Nephron progenitor cell (in vitro differentiated cells): ENCODE results near the gene PRXL2A.
"Not testable (repeated sequence)": the region's sequence is repeated elsewhere in the genome, so short reads cannot be mapped to it uniquely, and the experiment has no call there.

ENCODE experiments used
- DNase-seq: peaks from one replicate; pipeline ENCODE4 v3.0.0; 2021
- H3K27ac Mint-ChIP-seq: 2 replicates; pipeline ENCODE4 v1.8.0; 2021; ENCODE audit warnings: mild to moderate bottlenecking, moderate library complexity, mixed read lengths
- H3K27me3 Mint-ChIP-seq: 2 replicates; pipeline ENCODE4 v1.8.0; 2021; ENCODE audit warnings: mild to moderate bottlenecking, low read depth, mixed read lengths; ENCODE audit not compliant: poor library complexity
- H3K36me3 Mint-ChIP-seq: 2 replicates; pipeline ENCODE4 v1.8.0; 2021; ENCODE audit warnings: low read depth, mixed read lengths
- H3K4me1 Mint-ChIP-seq: 2 replicates; pipeline ENCODE4 v1.8.0; 2021; ENCODE audit warnings: mixed read lengths
- H3K4me3 Mint-ChIP-seq: 2 replicates; pipeline ENCODE4 v1.8.0; 2021; ENCODE audit warnings: mild to moderate bottlenecking, moderate library complexity, mixed read lengths
- H3K9me3 Mint-ChIP-seq: 2 replicates; pipeline ENCODE4 v1.8.0; 2021; ENCODE audit warnings: mild to moderate bottlenecking, moderate library complexity, mixed read lengths
- CTCF ChIP-seq: fragments of 200-600 bp; sonication (generic); IDR thresholded peaks from 2 replicates; pipeline ENCODE4 v1.5.0; 2021; ENCODE audit warnings: antibody characterized with exemption

The PRXL2A gene

GRCh38 chr10:80472234-80473095, 64.1 kb downstream of the PRXL2A start:
- Mint-ChIP-seq H3K9me3 (peaks cover 13% of the 10 kb centered on the region), H3K4me3 (no peak overlapping the region), H3K36me3 (peaks cover 40% of the 10 kb centered on the region), H3K4me1 (peaks cover 70% of the 10 kb centered on the region), H3K27me3 (no peaks in the 10 kb centered on the region), H3K27ac (peak overlapping the region; percentile 78)
- DNase-seq: no peak
- no peak for TF ChIP-seq CTCF

- H3K9me3 Mint-ChIP-seq: peaks cover 20% of the 10 kb centered on the region
- no peaks in the 10 kb centered on the region for H3K27me3 Mint-ChIP-seq
- TF ChIP-seq CTCF: no peak
- no peak for DNase-seq
- no peak overlapping the region for H3K4me3 Mint-ChIP-seq
- peaks cover 63% of the 10 kb centered on the region for H3K4me1 Mint-ChIP-seq
- peak overlapping the region; percentile 78 for H3K27ac Mint-ChIP-seq
- H3K36me3 Mint-ChIP-seq: peaks cover 47% of the 10 kb centered on the region
Measured at GRCh38 chr10:80473096-80473657, 64.8 kb downstream of the PRXL2A start.

- Mint-ChIP-seq H3K27ac (peak overlapping the region; percentile 86), H3K4me3 (peak overlapping the region; percentile 46), H3K27me3 (no peaks in the 10 kb centered on the region), H3K36me3 (peaks cover 54% of the 10 kb centered on the region), H3K4me1 (peaks cover 55% of the 10 kb centered on the region), H3K9me3 (peaks cover 27% of the 10 kb centered on the region)
- no peak for TF ChIP-seq CTCF
- no peak for DNase-seq
Measured at GRCh38 chr10:80473692-80474596, 65.6 kb downstream of the PRXL2A start.

- peaks cover 49% of the 10 kb centered on the region for H3K4me1 Mint-ChIP-seq
- H3K27ac Mint-ChIP-seq: peak overlapping the region; percentile 86
- DNase-seq: no peak
Measured at GRCh38 chr10:80474597-80474910, 66.2 kb downstream of the PRXL2A start.

GRCh38 chr10:80474941-80475340, 66.6 kb downstream of the PRXL2A start:
- H3K4me1 Mint-ChIP-seq: peaks cover 47% of the 10 kb centered on the region
- H3K27ac Mint-ChIP-seq: peak overlapping the region; percentile 86
- TF ChIP-seq CTCF: no peak
- peaks cover 54% of the 10 kb centered on the region for H3K36me3 Mint-ChIP-seq
- peaks cover 27% of the 10 kb centered on the region for H3K9me3 Mint-ChIP-seq
- no peaks in the 10 kb centered on the region for H3K27me3 Mint-ChIP-seq
- DNase-seq: no peak
- H3K4me3 Mint-ChIP-seq: no peak overlapping the region

More at GRCh38 chr10:80474597-80474910, 66.2 kb downstream of the PRXL2A start:
- Mint-ChIP-seq H3K36me3 (peaks cover 54% of the 10 kb centered on the region), H3K27me3 (no peaks in the 10 kb centered on the region), H3K9me3 (peaks cover 27% of the 10 kb centered on the region), H3K4me3 (peak overlapping the region; percentile 46)
- no peak for TF ChIP-seq CTCF

GRCh38 chr10:80475641-80476040, 67.3 kb downstream of the PRXL2A start:
- not testable (repeated sequence) for DNase-seq, H3K4me3 Mint-ChIP-seq, H3K27me3 Mint-ChIP-seq, H3K27ac Mint-ChIP-seq
- Mint-ChIP-seq H3K9me3 (peaks cover 31% of the 10 kb centered on the region), H3K36me3 (peaks cover 55% of the 10 kb centered on the region), H3K4me1 (peaks cover 44% of the 10 kb centered on the region)
